GM21526 (cell line): ENCODE data around the gene SULT4A1.

ENCODE experiments used
- ATAC-seq: cut with Tn5 transposase; IDR thresholded peaks from one replicate; pipeline ENCODE4 v1.9.1; 2021; ENCODE audit warnings: moderate library complexity; ENCODE audit not compliant: unreplicated experiment, low FRiP score

SULT4A1 gene

DNA sequence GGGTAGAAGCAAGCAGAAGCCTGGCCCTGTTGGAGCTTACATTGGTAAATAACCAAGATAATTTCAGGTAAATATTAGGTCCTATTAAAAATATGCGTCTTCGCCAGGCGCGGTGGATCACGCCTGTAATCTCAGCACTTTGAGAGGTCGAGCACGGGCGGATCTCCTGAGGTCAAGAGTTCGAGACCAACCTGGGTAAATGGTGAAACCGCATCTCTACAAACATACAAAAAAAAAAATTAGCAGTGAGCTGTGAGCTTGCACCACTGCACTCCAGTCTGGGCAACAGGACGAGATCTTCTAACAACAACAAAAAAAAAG is 529 bp upstream of the SULT4A1 start:
- no peak for ATAC-seq

DNA sequence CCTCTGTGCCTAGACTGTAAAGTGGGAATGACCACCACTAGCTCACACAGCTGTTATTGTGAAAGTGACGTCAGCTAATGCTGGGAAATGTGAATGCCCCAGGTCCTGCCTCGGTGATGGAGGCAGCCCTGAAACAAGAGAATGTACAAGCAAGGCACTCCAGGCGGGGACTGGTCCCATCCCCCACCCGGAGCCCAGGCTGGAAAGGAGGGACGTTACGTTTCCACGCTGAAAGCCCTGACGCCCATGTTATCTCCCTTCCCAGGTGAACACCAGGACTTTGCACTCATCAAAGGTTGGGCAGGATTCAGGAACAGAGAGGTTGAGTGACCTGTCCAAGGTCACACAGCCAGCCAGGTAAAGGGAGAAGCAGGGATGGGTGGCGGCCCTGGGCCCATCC is 784 bp downstream of the SULT4A1 start:
- no peak for ATAC-seq

DNA sequence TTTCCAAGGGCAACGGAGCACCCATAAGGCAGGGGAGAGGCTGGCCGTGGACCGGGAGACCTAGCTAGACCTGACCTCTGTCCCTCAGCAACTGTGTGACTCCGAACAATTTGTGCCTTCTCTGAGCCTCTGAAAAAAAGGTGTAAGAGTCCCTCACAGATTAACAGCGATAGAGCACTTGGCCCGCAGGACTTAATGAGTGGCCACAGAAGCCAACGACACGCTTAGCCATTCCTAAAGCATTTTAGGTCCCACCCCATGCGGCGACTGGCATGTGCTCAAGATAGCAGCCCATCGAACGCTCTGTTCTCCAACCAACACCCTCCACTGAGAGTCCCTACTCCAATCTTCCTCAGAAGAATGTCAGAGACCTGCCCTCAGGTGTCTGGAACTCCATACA is 1.5 kb downstream of the SULT4A1 start:
- ATAC-seq = no peak

DNA sequence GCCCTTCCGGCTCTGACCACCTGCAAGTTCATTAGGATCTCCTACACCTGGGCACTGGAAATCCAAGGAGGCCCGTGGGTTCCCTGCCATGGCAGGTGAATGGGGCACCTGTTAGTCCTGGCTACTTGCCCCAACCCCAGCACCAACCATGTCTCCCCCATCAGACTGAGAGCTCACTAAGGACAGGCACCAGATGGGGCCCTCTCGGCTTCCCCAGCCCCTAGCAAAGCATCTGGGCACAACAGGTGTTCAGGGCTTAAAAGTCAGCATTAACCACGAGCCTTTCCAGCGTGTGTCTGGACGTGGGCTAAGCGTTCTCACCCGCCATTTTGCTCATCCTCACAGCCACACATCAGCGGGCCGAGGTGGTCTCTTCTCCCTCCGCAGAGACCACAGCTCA is 2.2 kb downstream of the SULT4A1 start:
- no peak for ATAC-seq

DNA sequence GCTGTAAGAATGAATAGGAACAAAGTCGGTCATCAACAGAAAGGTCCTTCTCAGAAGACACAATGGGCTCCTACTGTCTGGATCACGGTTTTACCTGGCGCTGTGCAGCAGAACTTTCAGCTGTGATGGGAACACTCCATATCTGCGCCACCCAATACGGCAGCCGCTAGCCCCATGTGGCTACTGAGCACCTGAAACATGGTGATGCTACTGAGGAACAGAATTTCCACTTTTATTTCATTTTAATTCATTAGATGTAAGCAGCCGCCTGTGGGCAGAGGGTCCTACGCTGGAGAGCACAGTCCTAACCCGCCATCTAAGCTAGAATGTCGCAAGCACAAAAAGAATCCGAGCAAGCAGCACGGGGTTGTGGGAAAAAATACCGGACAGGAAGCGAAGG is 2.7 kb downstream of the SULT4A1 start:
- ATAC-seq = no peak

DNA sequence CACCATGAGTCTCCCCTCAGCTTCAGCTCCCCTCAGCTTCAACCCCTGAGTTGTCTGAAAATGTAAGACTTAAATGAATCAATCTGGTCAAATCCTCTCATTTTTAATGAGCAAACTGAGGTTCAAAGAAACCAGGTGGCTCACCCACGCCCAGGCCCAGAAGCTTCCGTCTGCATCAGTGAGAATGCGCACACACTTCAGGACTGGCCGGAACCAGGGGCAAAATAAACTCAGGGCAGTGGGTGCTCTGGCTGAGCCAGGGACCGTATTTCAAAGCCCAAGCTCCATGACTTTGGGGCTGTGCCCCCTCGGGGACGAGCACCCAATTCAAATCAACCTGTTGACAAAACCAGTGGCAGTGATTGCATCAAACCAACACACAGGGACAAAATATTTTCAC is 3.1 kb downstream of the SULT4A1 start:
- ATAC-seq = no peak

DNA sequence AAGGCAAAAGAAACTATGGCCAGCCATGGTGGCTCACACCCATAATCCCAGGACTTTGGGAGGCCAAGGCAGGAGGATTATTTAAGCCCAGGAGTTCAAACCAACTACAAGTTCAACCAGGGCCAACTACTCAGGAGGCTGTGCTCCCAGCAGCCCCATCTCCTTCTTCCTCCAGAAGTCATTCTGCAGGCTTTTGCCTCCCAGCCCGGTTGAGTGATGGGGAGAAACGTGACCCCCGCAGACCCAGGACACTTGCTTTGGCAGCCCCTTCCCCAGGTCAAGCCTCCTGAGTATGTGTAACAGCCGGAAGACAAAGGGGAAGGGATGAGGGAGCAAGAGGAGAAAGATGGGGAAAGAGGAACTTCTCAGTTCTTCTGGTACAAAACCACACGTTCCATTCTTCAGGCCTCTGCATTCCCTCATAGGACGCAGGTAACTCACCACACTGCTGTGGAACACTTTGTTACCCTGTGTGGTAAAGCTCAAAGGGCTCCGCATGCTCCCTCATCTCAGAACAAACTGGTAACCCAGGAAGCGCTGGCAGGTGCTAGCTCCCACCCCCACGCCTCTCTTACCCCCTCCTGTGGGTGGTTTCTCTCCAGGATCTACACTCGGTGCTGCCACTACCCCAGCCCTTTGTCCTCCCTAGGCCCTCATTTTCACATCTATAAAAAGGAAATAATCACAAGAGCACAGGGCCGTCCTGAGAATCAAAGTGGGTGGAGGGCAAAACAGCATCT is 4.0 kb downstream of the SULT4A1 start:
- ATAC-seq = no peak

DNA sequence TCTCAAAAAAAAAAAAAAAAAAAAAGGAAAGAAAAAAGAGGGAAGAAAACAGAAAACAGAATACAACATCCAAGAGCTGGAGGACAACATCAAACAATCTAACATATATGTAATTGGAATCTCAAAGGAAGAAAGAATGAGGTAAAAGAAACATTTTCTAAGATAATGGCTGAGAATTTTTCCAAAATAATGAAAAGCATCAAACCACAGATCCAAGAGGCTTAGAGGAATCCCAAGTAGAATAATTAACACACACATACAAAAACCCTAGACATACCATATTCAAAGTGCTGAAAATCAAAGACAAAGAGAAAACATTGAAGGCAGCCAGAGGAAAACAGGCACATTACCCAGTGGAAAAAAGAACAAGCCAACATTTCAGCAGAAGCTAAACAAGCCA is 4.9 kb downstream of the SULT4A1 start:
- ATAC-seq = no peak

DNA sequence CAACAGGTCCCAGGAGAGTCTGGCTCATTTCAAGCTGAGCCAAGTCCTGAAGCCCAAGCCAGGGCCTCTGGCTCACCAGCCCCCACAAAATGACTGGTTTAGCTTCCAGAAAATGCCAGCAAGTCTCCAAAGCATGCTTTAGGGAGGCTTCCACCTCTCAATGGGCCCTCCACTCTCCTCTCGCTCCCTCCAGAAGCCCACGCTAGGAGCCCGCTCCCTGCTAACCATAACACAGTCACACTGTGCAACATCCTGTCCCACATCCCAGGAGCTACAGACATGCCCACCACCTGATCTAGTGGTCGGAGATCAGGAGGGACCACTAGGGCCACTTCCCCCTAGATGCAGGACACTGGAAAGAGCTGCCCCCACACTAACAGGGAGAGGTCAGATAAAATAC is 6.9 kb downstream of the SULT4A1 start:
- no peak for ATAC-seq

DNA sequence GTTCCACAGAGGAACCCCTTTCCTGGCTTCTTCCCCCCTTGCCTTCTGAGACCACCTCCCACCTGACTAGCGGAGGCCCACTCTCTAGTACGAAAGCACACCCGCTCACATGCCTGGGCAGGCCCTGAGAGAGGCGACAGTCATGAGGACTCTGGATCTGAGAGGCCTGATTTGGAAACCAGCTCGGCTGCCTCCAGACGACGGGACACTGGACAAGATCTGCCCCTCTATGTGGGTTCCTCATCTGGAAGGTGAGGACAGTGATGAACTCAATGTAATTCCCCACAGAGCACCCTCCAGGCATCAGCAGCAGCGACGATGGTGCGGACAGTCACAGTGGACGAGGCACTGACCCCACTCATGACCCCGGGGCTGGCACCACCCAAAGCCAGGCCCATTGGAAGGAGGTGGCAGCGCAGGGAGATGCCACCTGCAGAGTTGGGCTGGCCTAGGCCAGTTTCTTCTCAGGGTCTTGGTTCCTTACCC is 7.5 kb downstream of the SULT4A1 start:
- ATAC-seq = no peak

DNA sequence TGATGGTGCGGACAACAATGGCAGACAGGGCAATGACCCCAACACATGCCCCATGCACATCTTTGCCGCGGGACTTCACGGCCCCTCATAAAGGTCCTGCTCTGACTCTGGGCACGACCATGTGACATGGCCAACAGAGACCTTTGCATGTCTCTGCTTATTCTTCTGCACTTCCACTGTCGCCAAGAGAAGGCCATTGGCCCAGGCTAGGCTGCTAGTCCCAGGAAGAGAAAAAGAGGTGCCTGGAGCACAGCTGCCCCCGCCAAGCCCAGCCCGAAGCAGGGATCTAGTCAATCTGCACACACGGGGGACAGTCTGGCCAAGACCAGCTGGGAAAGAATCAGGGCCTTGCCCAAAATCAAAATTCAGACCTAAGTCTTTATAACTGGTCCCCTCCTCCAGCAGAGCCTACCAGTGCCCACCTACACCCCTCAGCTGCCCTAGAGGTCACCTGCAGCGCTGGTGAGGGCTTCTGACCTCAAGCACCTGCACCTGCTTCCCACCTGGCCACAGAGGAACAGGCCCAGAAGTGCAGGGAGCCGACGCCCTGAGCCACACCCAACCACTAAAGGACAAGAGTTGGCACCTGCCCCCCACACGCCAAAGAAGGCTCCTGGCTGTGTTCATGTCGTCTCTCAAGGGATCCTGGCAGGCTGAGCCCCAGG is 8.1 kb downstream of the SULT4A1 start:
- ATAC-seq = no peak

DNA sequence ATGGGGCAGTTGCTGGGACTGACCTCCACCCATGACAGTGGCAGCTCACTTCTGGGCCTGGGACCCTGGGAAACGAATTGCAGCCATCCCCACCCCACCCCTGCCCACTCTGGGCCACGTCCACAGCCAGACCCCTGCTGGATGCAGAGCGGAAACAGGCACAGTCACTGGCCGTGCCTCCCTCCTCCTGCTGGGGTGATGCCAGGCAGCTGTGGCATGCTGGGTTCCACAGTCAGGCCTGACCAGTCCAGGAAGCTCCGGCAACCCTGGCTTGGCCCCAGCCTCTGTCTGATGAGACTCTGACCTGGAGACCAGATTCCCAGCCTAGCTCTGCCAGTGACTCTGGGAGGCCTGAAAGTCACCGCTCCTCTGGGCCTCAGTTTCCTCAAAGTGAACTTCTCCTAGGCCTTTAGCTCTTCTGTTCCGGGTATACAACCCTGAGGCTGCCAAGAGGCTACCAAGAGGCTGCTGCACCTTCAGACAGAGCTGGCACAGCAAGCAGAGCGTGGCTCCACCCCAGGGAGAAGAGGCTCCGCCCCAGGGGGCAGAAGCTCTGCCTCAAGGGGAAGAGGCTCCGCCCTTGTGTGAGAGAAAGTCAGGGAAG is 8.9 kb downstream of the SULT4A1 start:
- ATAC-seq = no peak

DNA sequence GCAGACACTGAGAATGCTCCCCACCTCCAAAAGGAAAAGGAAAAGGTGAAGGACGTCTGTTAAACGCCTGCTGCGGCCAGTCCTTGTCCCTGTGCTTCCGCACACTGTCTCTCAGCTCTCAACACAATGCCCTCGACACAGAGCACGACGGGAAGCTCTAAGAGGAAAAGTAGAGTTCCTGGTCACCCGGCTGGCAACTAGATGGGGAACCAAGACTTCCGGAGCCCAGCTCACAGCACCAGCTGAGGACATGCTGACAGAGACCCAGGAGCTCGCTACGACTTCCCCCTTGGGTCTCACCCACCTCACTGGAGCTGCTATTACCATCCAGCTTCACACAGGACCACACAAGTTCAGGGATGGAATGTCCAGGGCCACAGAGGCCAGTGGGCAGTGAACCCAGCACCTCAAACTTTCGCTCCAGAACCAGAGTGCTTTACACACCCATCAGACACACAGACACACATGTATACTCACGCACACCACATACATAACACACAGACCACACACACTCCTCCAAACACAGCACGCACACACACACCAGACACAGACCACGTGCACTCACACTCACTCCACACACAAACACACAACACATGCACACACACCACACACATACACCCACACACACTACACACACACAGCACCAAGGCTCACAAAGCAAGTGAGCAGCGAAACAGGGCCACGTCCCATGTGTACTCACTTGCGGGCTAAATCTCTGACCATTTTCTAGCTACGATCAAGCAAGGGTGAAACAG is 9.6 kb downstream of the SULT4A1 start:
- no peak for ATAC-seq

DNA sequence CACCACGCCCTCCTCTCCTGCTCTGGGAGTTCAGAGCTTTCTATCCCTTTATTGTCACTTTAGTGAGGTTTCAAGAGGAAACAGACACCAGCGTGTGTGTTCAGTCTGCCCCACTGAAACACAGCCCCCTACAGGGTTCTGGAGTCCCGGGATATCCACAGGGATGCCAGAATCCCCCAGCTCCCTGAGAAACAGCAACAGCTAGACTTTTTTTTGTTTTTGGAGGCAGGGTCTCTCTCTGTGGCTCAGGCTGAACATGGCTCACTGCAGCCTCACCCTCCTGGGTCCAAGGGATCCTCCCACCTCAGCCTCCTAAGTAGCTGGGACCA is 10.4 kb downstream of the SULT4A1 start:
- no peak for ATAC-seq

DNA sequence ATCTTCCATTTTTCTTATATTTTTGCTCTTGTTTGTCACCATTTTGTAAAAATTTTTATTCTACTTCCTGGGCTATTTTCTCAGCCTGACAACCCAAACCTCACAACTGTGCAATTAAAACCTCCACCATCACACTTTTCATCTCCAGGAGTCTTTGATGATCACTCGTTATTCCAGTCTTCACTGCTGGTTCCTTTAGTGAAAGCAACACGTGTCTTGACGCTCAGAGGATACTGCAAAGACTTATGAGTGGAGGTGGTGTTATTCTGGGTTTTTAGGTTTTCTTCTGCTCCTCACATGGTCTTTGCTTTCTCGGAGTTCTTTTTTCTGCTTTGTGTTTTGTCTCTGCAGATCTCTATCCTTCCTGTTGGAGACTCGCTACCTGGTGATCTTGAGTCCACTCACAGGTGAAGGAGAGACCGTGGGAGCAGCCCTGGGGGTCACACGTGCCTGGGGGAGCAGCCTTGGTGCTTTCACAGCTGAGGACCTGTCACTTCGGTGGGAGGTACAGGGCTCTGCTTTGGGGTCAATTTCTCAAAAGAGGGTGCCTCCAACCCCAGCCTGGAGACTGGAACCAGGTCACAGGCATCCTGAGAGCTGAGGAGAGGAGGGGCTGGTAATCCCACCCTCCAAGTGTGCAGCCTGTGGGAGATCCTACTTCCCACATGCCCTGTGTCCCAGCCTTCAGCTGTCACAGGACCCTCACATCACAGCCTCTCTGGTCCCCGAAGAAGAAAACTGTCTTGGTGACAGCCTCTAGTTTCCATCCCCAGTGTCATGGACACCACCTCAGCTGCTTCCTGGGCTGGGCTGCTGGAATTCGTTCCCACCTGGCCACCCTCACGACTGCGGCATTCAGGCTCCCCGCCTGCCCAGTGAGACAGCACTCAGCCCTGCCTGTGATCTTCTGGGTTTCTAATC is 11.0 kb downstream of the SULT4A1 start:
- no peak for ATAC-seq

DNA sequence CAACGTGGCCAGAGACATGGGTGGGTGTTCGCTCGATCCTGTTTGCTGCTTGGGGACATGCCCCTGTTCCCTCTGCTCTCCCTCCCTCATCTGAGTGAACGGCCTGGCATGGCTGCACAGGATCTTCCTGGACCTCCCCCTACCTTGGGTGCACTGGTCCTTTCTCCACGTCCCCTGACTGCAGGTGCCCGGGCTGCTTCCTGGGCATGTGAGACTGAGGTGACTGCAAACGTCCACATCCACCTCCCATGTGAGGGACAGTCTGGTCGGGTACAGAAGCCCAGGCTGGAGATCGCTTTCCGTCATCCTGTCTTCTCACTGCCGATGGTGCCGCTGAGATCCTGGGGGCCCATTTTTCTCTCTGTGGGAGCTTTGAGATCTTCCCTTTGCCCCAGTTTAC is 11.8 kb downstream of the SULT4A1 start:
- no peak for ATAC-seq

DNA sequence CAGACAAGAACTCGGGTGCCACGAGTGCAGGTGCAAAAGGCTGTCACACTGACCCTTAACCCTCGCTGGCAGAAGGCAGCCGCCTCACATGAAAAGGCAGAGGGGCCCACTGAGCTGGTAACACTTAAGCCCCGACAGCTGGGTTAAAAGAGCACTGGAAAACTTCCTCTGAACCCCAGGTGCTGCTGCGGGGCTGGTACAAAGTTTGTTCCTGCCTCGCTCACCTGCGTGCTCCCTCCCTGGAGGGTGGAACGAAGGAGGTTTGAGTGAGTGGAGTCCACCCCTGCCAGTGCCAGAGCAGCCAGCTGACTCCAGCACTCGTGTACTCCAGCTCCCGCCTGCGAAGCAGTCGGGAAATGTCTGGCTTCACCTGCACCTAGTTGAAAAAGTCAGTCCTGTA is 12.6 kb downstream of the SULT4A1 start:
- no peak for ATAC-seq

DNA sequence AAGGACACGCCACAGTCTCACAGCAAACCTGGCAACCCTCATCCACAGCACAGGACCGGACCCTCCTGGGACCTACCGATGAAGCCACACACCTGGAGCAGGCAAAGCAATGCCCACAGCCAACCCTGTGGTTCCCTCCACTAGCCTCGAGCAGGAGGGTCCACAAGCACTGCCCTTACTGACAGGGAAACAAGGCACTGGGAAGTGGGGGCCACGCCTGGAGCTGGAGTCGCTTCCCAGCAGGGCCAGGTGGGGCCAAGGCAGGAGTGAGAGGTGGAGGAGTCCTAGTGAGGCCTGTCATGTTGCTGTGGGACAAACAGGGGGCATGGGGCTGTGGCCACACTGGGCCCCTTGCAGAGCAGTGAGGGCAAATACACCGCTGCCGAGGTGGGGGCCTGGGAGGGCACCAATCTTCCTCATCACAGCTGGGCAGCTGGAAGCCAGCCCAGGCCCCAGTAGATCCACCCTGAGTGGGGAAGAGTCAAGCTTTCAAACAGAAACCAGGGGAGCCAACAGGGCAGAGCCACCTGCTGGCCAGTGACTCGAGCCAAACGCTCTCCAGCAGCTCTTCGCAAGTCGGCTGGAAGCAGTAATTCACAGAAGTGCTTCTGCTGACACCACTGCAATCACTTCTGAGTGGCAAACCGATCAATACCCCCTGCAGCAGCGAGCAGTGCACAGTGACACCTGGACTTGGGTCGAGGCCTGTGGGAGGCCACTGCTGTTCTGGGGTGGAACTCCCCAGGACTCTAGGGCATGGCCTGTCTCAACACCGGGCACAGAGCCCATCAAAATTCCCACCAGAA is 13.7 kb downstream of the SULT4A1 start:
- no peak for ATAC-seq

DNA sequence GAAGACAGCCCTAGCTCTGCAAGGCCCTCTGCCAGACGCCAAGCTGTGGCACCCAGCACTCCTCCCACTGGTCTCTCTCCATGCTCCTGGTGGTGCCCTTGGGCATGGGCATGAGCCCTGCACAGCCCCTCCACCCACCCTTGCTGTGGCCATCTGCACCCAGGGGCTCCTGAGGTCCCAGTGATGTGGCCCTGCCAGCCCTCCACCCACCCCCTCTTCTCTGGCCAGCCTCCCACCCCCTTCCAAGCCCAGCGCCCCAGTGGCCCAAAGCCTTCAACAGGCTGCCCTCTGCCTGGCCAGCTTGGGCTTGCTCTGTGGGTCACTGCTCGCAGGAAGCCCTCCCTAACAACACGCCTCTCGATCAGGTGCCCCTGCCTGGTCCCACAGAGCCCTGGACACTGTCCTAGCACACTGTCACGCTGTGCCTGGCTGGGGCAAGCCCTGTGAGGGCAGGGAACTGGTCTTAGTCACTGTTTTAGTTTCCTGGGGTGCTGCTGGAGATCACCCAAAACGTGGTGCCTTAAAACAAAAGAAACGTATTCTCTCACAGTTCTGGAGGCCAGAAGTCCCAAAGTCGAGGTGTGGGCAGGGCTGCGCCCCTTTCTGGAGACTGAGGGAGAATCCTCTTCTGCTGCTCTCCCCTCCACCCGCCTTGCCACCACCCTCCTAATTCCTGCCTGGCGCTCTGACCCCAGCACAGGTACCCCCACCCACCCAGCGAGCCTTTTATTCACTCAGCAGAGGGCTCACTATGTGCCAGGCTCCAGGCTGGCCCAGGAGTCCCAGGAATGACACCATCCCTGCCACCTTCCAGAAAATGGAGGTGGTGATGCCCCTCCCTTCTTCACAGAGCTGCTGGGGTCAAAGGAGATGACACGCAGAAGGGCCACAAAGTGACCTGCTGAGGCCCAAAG is 14.7 kb downstream of the SULT4A1 start:
- ATAC-seq = no peak
